KG1 (cell line): Measurements from ENCODE around the gene PDCL2.
"Not testable (repeated sequence)": the region's sequence is repeated elsewhere in the genome, so short reads cannot be mapped to it uniquely, and the experiment has no call there.

Source experiments
- DNase-seq: peaks from one replicate; lab custom pipeline; 2025; lab: John Stamatoyannopoulos, UW

The PDCL2 gene

GRCh38 chr4:55592014-55592413, at the start of gene PDCL2:
Gene PDCL2, minus strand, starts transcription at chr4:55592245. Its CDS starts 136 bp downstream, at chr4:55592109.
- no peak for DNase-seq

GRCh38 chr4:55637272-55637820, 45.3 kb upstream of the PDCL2 start:
- no peak for DNase-seq

GRCh38 chr4:55636656-55636999, 44.6 kb upstream of the PDCL2 start:
- no peak for DNase-seq

- no peak for DNase-seq
These were observed 44.0 kb upstream of the PDCL2 start, which contains the start of gene NMU for GRCh38 chr4:55635741-55636655. Gene NMU, minus strand, starts transcription at chr4:55636298. Its CDS starts 106 bp downstream, at chr4:55636192.

GRCh38 chr4:55635282-55635681, 43.2 kb upstream of the PDCL2 start:
- no peak for DNase-seq

- DNase-seq, result no peak
These were observed 42.5 kb upstream of the PDCL2 start for GRCh38 chr4:55634417-55635128.

GRCh38 chr4:55633903-55634302, 41.9 kb upstream of the PDCL2 start:
- no peak for DNase-seq

GRCh38 chr4:55625835-55626234, 33.8 kb upstream of the PDCL2 start:
- DNase-seq, result no peak

- not testable (repeated sequence) for DNase-seq
These were observed 32.0 kb upstream of the PDCL2 start for GRCh38 chr4:55624063-55624462.

GRCh38 chr4:55618546-55619143, 26.6 kb upstream of the PDCL2 start:
- no peak for DNase-seq

- DNase-seq, result no peak
These were observed 25.6 kb upstream of the PDCL2 start for GRCh38 chr4:55617587-55618197.

- no peak for DNase-seq
These were observed 23.0 kb upstream of the PDCL2 start for GRCh38 chr4:55615008-55615407.

GRCh38 chr4:55613621-55614020, 21.6 kb upstream of the PDCL2 start:
- no peak for DNase-seq

GRCh38 chr4:55612341-55612740, 20.3 kb upstream of the PDCL2 start:
- no peak for DNase-seq

GRCh38 chr4:55611358-55612059, 19.5 kb upstream of the PDCL2 start:
- no peak for DNase-seq

- no peak for DNase-seq
These were observed 18.3 kb upstream of the PDCL2 start for GRCh38 chr4:55610381-55610780.

- no peak for DNase-seq
These were observed 17.4 kb upstream of the PDCL2 start for GRCh38 chr4:55609393-55609866.

GRCh38 chr4:55608591-55608990, 16.5 kb upstream of the PDCL2 start:
- no peak for DNase-seq

GRCh38 chr4:55604996-55605395, 13.0 kb upstream of the PDCL2 start:
- DNase-seq, result no peak

GRCh38 chr4:55600640-55601039, 8.6 kb upstream of the PDCL2 start:
- DNase-seq, result no peak

- no peak for DNase-seq
These were observed 6.6 kb upstream of the PDCL2 start for GRCh38 chr4:55598641-55599040.
